BLaER1 (cell line): ENCODE results near the gene VAMP3.

Experiments
- H3K27ac ChIP-seq: shearing (Covaris generic); formaldehyde crosslinking; 2 replicates; pipeline ENCODE4 v1.8.1; 2022
- H3K27me3 ChIP-seq: shearing (Covaris generic); formaldehyde crosslinking; 2 replicates; pipeline ENCODE4 v1.8.1; 2022
- H3K36me3 ChIP-seq: shearing (Covaris generic); formaldehyde crosslinking; 2 replicates; pipeline ENCODE4 v1.8.1; 2022
- H3K4me1 ChIP-seq: shearing (Covaris generic); formaldehyde crosslinking; 2 replicates; pipeline ENCODE4 v1.8.1; 2022
- H3K4me2 ChIP-seq: shearing (Covaris generic); formaldehyde crosslinking; 2 replicates; pipeline ENCODE4 v1.8.1; 2022
- H3K4me3 ChIP-seq: shearing (Covaris generic); formaldehyde crosslinking; 2 replicates; pipeline ENCODE4 v1.8.1; 2022
- H3K9ac ChIP-seq: shearing (Covaris generic); formaldehyde crosslinking; 2 replicates; pipeline ENCODE4 v1.8.1; 2022
- H3K9me3 ChIP-seq: shearing (Covaris generic); formaldehyde crosslinking; 2 replicates; pipeline ENCODE4 v1.8.1; 2022
- H4K20me1 ChIP-seq: shearing (Covaris generic); formaldehyde crosslinking; 2 replicates; pipeline ENCODE4 v1.8.1; 2022
- Cebpa-rat ChIP-seq: shearing (Covaris generic); IDR thresholded peaks from 2 replicates; pipeline ENCODE4 v1.8.1; 2022

The VAMP3 gene

DNA sequence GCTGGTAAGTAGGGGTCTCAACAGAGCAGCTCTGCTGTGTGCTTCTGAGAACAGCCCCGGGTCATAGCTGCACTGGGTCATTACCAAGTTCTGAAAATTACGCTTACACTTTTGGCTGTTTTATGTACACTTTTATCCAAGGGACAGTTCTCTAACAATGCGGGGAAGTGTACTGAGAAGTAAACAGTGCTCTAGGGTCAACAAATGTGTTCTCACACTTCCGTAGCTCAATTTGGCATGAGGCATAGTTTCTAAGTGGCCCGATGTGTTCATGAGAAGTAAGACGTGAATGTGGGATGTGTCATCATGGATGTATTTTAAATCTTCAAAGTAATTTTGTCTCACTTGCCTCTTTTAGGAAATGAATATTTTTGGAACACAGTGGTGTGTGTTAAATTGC lies 10.9 kb upstream of the VAMP3 start:
- H3K36me3 ChIP-seq = no peaks in the 10 kb centered on the region
- no peak overlapping the region for H3K4me2 ChIP-seq
- H3K4me3 ChIP-seq = no peak overlapping the region
- H3K4me1 ChIP-seq = peaks cover 8% of the 10 kb centered on the region; the same call in 1 of the 2 replicates
- H3K9ac ChIP-seq = no peak overlapping the region
- H3K27me3 ChIP-seq = no peaks in the 10 kb centered on the region
- no peaks in the 10 kb centered on the region for H3K9me3 ChIP-seq
- no peak for TF ChIP-seq Cebpa-rat
- no peak overlapping the region for H3K27ac ChIP-seq
- no peaks in the 10 kb centered on the region for H4K20me1 ChIP-seq

DNA sequence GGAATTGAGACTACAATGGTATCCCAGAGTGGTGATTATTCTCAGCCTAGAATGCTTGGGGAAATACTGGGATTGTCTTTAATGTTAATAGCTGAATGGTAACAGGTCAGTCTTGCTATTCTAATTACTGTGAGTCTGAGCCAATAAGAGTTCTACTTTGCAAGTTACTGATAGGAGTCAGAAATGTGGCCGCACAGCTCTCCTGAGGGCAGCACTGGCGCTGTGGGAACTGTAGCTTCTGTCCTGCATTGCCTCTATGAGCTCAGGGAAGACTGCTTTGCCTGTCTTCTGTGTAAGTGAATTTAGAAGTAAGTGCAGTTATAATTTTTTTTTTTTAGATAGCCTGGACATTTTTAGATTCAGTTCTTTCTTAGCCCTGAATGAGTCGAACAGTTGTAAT lies 10.0 kb upstream of the VAMP3 start:
- no peak overlapping the region for H3K4me2 ChIP-seq
- no peaks in the 10 kb centered on the region for H4K20me1 ChIP-seq
- H3K27me3 ChIP-seq = no peaks in the 10 kb centered on the region
- no peak overlapping the region for H3K9ac ChIP-seq
- TF ChIP-seq Cebpa-rat = no peak
- H3K4me3 ChIP-seq = no peak overlapping the region
- no peak overlapping the region for H3K27ac ChIP-seq
- no peaks in the 10 kb centered on the region for H3K36me3 ChIP-seq
- H3K9me3 ChIP-seq = no peaks in the 10 kb centered on the region
- H3K4me1 ChIP-seq = peaks cover 5% of the 10 kb centered on the region; the same call in 1 of the 2 replicates

DNA sequence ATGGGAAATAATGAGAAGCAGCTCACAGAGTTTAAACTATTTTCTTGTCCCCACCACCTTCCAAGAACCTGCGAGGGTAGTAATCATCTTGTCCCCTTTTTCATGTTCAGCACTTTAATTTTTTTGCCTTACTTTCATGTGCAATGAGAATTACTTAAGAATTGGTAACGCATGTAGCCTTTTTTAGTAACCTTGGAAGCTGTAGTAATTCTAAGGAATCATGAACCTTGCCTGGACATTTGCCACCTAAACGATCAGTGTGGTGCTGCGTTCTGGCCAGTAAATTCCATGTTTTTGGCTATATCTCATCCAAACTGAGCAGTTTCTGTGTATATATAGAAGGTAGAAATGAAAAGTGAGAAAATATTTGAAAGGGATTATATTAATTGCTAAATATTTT lies 3.9 kb upstream of the VAMP3 start:
- Histone ChIP-seq H3K36me3 (no peaks in the 10 kb centered on the region), H3K27ac (no peak overlapping the region), H4K20me1 (peaks cover 10% of the 10 kb centered on the region), H3K4me3 (no peak overlapping the region), H3K4me1 (peaks cover 14% of the 10 kb centered on the region), H3K9ac (no peak overlapping the region), H3K4me2 (no peak overlapping the region), H3K9me3 (no peaks in the 10 kb centered on the region), H3K27me3 (no peaks in the 10 kb centered on the region)
- TF ChIP-seq Cebpa-rat = no peak

DNA sequence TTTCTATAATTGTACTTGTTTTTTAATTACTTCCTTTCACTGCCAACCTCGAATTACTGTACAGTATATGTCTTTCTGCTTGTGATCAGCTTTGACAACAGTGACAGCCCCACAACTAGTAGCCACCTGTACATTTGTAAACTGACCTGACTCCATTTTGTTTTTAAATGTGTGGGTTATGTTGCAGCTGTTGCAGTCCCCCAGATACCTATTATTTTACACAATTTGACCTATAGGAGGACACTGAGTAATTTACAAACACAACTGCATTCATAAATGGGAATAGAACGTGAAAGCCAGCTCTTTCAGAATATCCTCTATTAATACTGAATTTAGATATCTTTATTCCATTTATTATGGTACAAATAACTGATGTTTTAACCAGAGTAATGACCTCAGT lies 2.5 kb upstream of the VAMP3 start:
- Histone ChIP-seq H3K27ac (no peak overlapping the region), H3K27me3 (no peaks in the 10 kb centered on the region), H3K36me3 (peaks cover 10% of the 10 kb centered on the region), H3K4me3 (no peak overlapping the region), H3K4me2 (no peak overlapping the region), H3K4me1 (peaks cover 23% of the 10 kb centered on the region), H4K20me1 (peaks cover 22% of the 10 kb centered on the region), H3K9me3 (no peaks in the 10 kb centered on the region), H3K9ac (no peak overlapping the region)
- no peak for TF ChIP-seq Cebpa-rat

DNA sequence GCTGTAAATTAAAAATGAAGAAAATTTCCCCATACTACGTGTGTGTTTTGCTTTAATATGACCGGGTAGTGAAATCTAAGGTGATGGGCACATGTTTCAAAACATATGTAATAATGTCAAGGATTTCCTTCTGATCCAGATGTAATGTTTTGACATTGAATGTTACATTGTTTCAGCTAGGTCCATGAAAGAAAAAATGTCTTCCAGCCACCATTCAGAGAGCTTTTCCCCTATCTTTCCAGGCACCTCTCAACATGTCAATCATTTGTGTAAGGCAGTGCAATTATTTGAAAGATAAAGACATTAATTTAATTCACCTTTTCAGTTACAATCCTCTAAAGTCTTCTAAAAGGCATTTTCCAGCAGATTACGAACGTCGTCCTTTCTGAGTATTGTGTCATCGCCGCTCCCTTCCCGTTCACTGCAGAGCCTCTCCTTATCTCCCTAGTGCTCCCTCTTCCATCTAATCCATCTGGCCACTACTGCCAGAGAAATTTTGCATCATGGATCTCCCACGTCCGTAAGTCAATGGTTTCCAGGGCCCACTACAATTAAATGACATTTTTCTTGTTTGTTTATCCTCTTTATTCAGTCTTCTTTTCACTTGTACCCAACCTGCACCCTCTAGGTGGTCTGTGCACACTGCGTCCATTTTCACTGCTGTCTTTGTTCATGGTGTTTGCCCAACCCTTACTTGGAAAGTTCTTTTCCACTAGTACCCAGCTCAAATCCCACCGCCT lies 1.3 kb upstream of the VAMP3 start:
- Histone ChIP-seq H3K4me1 (peaks cover 23% of the 10 kb centered on the region), H3K27ac (no peak overlapping the region), H3K4me2 (peak overlapping the region; percentile 94; the same call in 1 of the 2 replicates), H3K27me3 (no peaks in the 10 kb centered on the region), H3K9me3 (no peaks in the 10 kb centered on the region), H4K20me1 (peaks cover 22% of the 10 kb centered on the region), H3K4me3 (no peak overlapping the region), H3K9ac (no peak overlapping the region), H3K36me3 (peaks cover 22% of the 10 kb centered on the region)
- no peak for TF ChIP-seq Cebpa-rat

DNA sequence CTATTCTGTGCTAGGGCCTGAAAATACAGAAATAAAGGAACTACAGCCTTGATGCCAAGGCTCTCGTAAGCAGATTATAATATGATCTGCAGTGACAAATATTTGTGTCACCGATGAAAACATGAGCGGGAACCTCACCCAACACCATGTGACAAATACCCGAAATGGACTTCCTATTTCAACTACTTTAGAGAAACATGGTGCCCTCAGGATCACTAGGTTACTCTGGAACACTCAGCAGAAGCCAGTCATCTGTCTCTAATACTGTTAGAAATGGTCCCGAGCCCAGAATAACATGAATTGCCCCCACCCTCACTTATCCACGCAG lies 463 bp upstream of the VAMP3 start:
- Histone ChIP-seq H3K4me1 (peaks cover 23% of the 10 kb centered on the region), H3K4me2 (peak overlapping the region; percentile 94), H3K4me3 (peak overlapping the region; percentile 100), H3K27me3 (no peaks in the 10 kb centered on the region), H3K27ac (no peak overlapping the region), H3K36me3 (peaks cover 23% of the 10 kb centered on the region), H4K20me1 (peaks cover 28% of the 10 kb centered on the region), H3K9ac (peak overlapping the region; percentile 92), H3K9me3 (no peaks in the 10 kb centered on the region)
- no peak for TF ChIP-seq Cebpa-rat

DNA sequence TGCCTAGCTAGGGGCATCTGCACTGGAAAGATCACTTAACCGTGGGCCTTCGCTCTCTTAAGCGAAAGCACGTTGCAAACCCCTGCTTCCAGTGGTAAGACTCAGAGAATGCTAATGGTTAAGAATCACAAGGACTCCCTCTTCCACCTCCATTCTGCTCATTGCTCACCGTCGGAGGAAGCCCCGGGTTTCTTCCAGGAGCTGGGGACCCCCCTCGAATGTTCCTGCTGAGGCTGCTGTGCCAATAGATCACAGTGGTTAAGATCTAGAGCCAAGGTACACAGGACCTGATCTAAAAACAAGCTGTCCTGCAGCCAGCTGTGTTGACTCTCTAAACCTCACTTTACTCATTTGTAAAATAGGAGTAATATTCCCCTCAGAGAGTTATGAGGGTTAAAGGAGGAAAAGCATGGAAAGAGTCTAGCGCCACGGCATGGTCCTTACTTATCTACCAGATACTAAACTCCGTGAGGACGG lies 765 bp downstream of the VAMP3 start:
- Histone ChIP-seq H3K27ac (peak overlapping the region; percentile 79), H3K4me1 (peaks cover 23% of the 10 kb centered on the region)
- no peak for TF ChIP-seq Cebpa-rat

DNA sequence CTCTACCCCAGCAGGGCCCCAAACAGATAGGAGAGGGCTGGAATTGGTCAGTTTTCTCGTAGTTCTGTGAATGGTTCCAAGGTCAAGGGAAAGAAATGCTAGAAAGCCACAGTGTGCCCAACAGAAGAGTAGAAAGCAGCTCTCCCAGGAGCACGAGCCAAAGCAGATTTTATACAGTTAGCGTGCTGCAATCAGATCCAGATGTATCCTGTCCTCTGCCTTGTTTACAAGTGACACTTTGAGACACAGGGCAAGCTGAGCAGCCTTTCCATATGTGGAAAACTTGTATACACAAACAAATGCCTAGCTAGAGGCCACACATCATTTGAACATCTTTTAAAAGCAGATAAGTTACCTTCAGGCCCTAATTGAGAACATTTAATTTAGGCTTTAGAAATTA lies 6.5 kb downstream of the VAMP3 start:
- Histone ChIP-seq H3K4me1 (peaks cover 40% of the 10 kb centered on the region), H4K20me1 (peaks cover 37% of the 10 kb centered on the region)

More for the DNA sequence above, 765 bp downstream of the VAMP3 start:
- Histone ChIP-seq H3K4me2 (peak overlapping the region; percentile 93), H3K9me3 (no peaks in the 10 kb centered on the region), H3K27me3 (no peaks in the 10 kb centered on the region), H3K36me3 (peaks cover 35% of the 10 kb centered on the region), H3K4me3 (peak overlapping the region; percentile 100), H3K9ac (peak overlapping the region; percentile 92), H4K20me1 (peaks cover 38% of the 10 kb centered on the region)

DNA sequence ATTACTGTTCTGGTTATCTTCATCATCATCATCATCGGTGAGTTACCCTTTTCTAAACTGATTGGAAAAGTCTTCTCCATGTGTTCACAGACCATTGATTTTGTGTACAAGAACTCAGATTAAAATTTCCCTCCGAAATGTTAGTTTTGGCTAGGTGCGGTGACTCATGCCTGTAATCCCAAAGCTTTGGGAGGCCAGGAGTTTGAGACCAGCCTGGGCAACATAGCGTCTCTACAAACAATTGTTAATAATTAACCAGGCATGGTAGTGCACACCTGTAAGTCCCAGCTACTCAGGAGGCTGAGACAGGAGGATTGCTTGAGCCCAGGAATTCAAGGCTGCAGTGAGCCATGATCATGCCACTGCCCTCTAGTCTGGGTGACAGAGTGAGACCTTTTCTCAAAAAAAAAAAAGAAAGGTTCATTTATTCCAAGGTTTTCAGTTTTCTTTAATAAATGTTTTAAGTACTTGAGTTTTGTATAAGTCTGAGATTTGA lies 7.1 kb downstream of the VAMP3 start:
- Histone ChIP-seq H3K4me3 (no peak overlapping the region), H3K4me1 (peaks cover 41% of the 10 kb centered on the region), H3K9me3 (no peaks in the 10 kb centered on the region), H3K27ac (no peak overlapping the region), H3K36me3 (peaks cover 69% of the 10 kb centered on the region), H3K9ac (no peak overlapping the region), H3K27me3 (no peaks in the 10 kb centered on the region), H4K20me1 (peaks cover 31% of the 10 kb centered on the region), H3K4me2 (no peak overlapping the region)
- TF ChIP-seq Cebpa-rat = no peak

More for the DNA sequence above, 6.5 kb downstream of the VAMP3 start:
- Histone ChIP-seq H3K36me3 (peaks cover 74% of the 10 kb centered on the region), H3K27me3 (no peaks in the 10 kb centered on the region), H3K4me3 (no peak overlapping the region), H3K4me2 (no peak overlapping the region), H3K9ac (peak overlapping the region; percentile 13; the same call in 1 of the 2 replicates), H3K9me3 (no peaks in the 10 kb centered on the region), H3K27ac (no peak overlapping the region; the same call in 1 of the 2 replicates)
- no peak for TF ChIP-seq Cebpa-rat

DNA sequence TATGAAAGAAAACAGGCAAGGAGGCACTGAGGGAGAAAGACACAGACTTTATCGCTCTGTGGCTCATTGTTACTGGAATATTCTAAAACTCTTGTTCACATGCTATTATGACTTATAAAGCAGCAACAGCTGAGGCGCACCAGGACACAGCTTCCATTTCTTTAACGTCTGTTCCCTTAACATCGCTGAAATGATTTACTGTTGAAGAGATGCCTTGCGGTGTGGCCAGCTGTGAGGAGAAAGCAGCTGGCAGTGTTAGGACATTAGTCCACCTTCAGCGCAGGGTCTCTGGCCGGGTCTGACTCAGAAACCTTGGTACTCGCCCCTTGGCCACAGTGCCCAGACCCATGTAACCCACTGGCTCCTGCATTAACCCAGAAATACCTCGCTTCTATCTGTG lies 9.9 kb downstream of the VAMP3 start:
- TF ChIP-seq Cebpa-rat = no peak
- peaks cover 48% of the 10 kb centered on the region for H3K36me3 ChIP-seq

More for the DNA sequence above, 9.9 kb downstream of the VAMP3 start:
- H3K9ac ChIP-seq = 0 out of 2 replicates have a peak overlapping the region, but pooled peaks have one; percentile 12
- H4K20me1 ChIP-seq = peaks cover 22% of the 10 kb centered on the region; the same call in 1 of the 2 replicates
- no peaks in the 10 kb centered on the region for H3K27me3 ChIP-seq
- no peaks in the 10 kb centered on the region; the same call in 1 of the 2 replicates for H3K9me3 ChIP-seq
- peaks cover 46% of the 10 kb centered on the region for H3K4me1 ChIP-seq
- no peak overlapping the region for H3K27ac ChIP-seq
- H3K4me3 ChIP-seq = no peak overlapping the region
- peak overlapping the region; percentile 88 for H3K4me2 ChIP-seq
